Gastrocnemius medialis (tissue), 4 donors: ENCODE measurements around the gene TENM3.

ENCODE experiments used
- POLR2A ChIP-seq, 2 donors: fragments of 450-650 bp; IDR thresholded peaks; one replicate each; pipeline ENCODE4 v1.6.1; 2017; ENCODE audit warnings: antibody characterized with exemption in 2 of 2, mild to moderate bottlenecking in 2 of 2, moderate library complexity in 2 of 2
- TF ChIP-seq, protein P1 (sequence below), 5 experiments: fragments of 450-650 bp in 3 of 5; fragments of 200-600 bp in 2 of 5; sonication (generic) in 2 of 5; IDR thresholded peaks in 4 of 5; conservative IDR thresholded peaks in 1 of 5; 1 replicate in 4 of 5; 2 replicates in 1 of 5; pipeline ENCODE4 v1.5.1; 2016 to 2019; ENCODE audit warnings: antibody characterized with exemption in 5 of 5, mild to moderate bottlenecking in 3 of 5, moderate library complexity in 3 of 5

DNA sequence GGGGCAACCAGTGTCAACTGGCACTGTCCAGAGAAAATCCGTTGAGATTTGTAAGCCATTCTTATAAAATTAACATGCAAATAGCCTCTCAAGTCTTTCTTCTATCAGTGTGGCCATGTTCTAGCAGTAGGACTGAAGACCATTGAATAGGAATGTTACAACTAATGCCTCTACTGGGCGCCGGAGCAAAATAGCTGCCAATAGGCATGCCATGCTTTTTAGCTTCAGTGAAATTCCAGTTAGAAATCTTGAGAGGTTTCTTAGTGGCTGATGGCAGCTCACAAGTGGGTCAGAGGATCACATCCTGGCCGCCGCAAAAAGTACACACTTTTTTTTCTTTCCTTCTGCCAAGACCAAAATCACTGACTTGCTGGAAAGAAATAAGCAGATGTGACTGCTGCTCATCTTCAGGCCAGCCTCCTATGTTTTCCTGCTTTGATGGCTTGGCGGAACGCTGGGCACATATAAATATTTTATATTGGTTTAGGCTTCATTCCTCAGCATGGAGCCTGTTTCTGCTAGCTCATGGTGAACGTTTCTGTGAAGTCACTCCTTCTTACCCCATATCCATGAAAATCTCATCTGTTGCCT is 293.1 kb downstream of the TENM3 start:
- no peak for TF ChIP-seq POLR2A (IDR thresholded peaks at IDR 0.05)
- TF ChIP-seq, protein P1, sequence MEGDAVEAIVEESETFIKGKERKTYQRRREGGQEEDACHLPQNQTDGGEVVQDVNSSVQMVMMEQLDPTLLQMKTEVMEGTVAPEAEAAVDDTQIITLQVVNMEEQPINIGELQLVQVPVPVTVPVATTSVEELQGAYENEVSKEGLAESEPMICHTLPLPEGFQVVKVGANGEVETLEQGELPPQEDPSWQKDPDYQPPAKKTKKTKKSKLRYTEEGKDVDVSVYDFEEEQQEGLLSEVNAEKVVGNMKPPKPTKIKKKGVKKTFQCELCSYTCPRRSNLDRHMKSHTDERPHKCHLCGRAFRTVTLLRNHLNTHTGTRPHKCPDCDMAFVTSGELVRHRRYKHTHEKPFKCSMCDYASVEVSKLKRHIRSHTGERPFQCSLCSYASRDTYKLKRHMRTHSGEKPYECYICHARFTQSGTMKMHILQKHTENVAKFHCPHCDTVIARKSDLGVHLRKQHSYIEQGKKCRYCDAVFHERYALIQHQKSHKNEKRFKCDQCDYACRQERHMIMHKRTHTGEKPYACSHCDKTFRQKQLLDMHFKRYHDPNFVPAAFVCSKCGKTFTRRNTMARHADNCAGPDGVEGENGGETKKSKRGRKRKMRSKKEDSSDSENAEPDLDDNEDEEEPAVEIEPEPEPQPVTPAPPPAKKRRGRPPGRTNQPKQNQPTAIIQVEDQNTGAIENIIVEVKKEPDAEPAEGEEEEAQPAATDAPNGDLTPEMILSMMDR (IDR thresholded peaks at IDR 0.05 in 4 of 5, conservative IDR thresholded peaks at IDR 0.05 in 1 of 5) = no peak
